Activated T-helper 1 cell treated with anti-CD3 and anti-CD28 coated beads, Interleukin-12 subunit alpha, Interleukin-12 subunit beta, Interleukin-2, Interleukin-4 antibody, amounts not matched to agents 30 ng/mL and 10 ng/mL and 1 ng/mL, durations not matched to agents 14 hours and 24 hours and 36 hours (primary cell): ENCODE data around the gene ASPRV1. TPM values are rescaled to one million over a fixed set of nuclear protein-coding genes. Genes with fewer than 3 reads are reported as not detected.
A peak's percentile ranks its signal among the peaks of the same experiment; 100 is the strongest.

ENCODE experiments used
- DNase-seq: peaks from one replicate; pipeline ENCODE4 v3.0.0; 2021; ENCODE audit warnings: low spot score
- H3K27ac Mint-ChIP-seq: one replicate; pipeline ENCODE4 v1.8.0; 2021; ENCODE audit warnings: mild to moderate bottlenecking, mixed read lengths
- H3K27me3 Mint-ChIP-seq: one replicate; pipeline ENCODE4 v1.8.0; 2022; ENCODE audit warnings: mild to moderate bottlenecking, moderate library complexity, mixed read lengths; ENCODE audit not compliant: insufficient read depth
- H3K36me3 Mint-ChIP-seq: one replicate; pipeline ENCODE4 v1.8.0; 2021; ENCODE audit warnings: low read depth, mixed read lengths
- H3K4me1 Mint-ChIP-seq: one replicate; pipeline ENCODE4 v1.8.0; 2021; ENCODE audit warnings: low read depth, mixed read lengths
- H3K4me3 Mint-ChIP-seq: one replicate; pipeline ENCODE4 v1.8.0; 2021; ENCODE audit warnings: mild to moderate bottlenecking, moderate library complexity, mixed read lengths
- H3K9me3 Mint-ChIP-seq: one replicate; pipeline ENCODE4 v1.8.0; 2021; ENCODE audit warnings: mixed read lengths
- intact Hi-C: fragments of 100-400 bp; cut with micrococcal nuclease; formaldehyde crosslinking; loops from one replicate; pipeline ENCODE4 v1.15.1; 2024
- total RNA-seq: library from RNA; stranded (reverse); gene quantifications from 2 replicates; pipeline ENCODE4 v1.2.3, GENCODE V29; 2022

ASPRV1 gene
- total RNA-seq, 1 donor from 2014 or later, result 0.44 TPM

DNA sequence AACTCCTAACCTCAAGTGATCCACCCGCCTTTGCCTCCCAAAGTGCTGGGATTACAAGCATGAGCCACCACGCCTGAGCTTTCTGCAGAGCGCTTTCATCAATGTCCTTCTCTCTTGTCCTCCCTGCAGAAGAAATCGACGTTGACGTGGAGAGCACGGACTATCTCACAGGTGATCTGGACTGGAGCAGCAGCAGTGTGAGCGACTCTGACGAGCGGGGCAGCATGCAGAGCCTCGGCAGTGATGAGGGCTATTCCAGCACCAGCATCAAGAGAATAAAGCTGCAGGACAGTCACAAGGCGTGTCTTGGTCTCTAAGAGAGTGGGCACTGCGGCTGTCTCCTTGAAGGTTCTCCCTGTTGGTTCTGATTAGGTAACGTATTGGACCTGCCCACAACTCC lies 23.5 kb downstream of the ASPRV1 start:
- H3K36me3 Mint-ChIP-seq, result peaks cover 74% of the 10 kb centered on the region

DNA sequence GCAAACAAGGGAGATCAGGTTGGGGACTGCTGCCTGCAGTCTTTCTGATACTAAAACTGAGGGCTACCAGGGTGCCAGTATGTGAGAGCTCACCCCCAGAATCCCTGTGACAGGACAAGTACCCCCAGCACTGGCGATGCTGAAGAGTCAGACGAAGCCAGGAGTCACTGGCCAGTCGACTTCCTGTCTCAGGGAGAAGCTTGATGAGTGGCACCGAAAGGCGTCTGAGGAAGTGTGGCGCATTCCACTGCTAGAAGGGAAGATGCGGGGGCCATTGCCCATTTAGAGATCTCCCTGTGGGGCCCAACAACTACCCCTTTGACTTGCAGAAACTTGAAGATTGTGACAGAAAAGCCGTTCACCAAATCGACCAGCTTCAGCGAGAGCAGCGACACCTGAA lies 24.5 kb downstream of the ASPRV1 start:
- H3K9me3 Mint-ChIP-seq, result no peaks in the 10 kb centered on the region
- H3K36me3 Mint-ChIP-seq, result peaks cover 68% of the 10 kb centered on the region
- DNase-seq, result no peak
- peaks cover 32% of the 10 kb centered on the region for H3K4me1 Mint-ChIP-seq
- no peak overlapping the region for H3K4me3 Mint-ChIP-seq
- no peaks in the 10 kb centered on the region for H3K27me3 Mint-ChIP-seq
- H3K27ac Mint-ChIP-seq, result no peak overlapping the region
- intact Hi-C loops, result no loop called here

More for the DNA sequence above, 23.5 kb downstream of the ASPRV1 start:
- Mint-ChIP-seq H3K27ac (no peak overlapping the region), H3K4me1 (peaks cover 27% of the 10 kb centered on the region), H3K4me3 (no peak overlapping the region), H3K9me3 (no peaks in the 10 kb centered on the region), H3K27me3 (no peaks in the 10 kb centered on the region)
- intact Hi-C loops, result no loop called here
- DNase-seq, result no peak

DNA sequence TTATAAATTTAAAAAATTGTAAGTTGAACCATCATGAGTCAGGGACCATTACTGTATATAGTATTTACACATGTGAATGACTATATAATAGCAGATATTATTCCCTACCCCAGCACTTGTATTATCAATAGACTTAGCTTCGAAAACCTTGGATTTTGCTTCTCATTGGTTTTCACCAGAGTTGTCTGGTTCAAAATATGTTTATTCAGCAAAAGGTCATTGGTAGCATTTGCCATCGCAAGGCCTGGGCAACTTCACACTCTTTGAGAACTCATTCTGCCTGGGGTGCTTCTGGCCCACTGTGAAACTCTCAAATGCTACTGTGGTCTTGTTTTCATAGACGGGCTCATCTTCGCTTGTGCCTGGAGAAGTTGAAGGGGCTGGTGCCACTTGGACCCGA lies 26.4 kb downstream of the ASPRV1 start:
- H3K36me3 Mint-ChIP-seq, result peaks cover 53% of the 10 kb centered on the region
- intact Hi-C loops, result no loop called here
- H3K9me3 Mint-ChIP-seq, result no peaks in the 10 kb centered on the region
- DNase-seq, result no peak
- H3K27ac Mint-ChIP-seq, result no peak overlapping the region
- peaks cover 41% of the 10 kb centered on the region for H3K4me1 Mint-ChIP-seq
- no peaks in the 10 kb centered on the region for H3K27me3 Mint-ChIP-seq
- H3K4me3 Mint-ChIP-seq, result no peak overlapping the region

DNA sequence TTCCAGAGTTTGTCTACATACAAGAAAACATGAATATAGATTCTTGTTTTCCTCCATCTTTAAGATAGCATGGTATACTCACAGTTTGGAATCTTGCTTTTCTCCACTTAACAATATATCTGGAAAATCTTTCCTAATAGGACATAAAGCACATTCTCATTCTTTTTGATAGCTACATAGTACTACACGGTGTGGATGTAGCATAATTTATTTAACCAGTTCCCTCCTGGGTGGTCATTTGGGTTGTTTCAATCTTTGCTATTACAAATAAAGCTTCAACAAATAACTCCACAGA lies 26.9 kb downstream of the ASPRV1 start:
- Mint-ChIP-seq H3K4me3 (no peak overlapping the region), H3K27me3 (no peaks in the 10 kb centered on the region), H3K36me3 (peaks cover 49% of the 10 kb centered on the region), H3K27ac (peak overlapping the region; percentile 75), H3K4me1 (peaks cover 41% of the 10 kb centered on the region), H3K9me3 (no peaks in the 10 kb centered on the region)
- intact Hi-C loops, result loop anchor here (1.0 to 5.0 kb wide), 3 partner anchors 12 to 133 kb away; no protein-coding TSS in a partner anchor
- no peak for DNase-seq

DNA sequence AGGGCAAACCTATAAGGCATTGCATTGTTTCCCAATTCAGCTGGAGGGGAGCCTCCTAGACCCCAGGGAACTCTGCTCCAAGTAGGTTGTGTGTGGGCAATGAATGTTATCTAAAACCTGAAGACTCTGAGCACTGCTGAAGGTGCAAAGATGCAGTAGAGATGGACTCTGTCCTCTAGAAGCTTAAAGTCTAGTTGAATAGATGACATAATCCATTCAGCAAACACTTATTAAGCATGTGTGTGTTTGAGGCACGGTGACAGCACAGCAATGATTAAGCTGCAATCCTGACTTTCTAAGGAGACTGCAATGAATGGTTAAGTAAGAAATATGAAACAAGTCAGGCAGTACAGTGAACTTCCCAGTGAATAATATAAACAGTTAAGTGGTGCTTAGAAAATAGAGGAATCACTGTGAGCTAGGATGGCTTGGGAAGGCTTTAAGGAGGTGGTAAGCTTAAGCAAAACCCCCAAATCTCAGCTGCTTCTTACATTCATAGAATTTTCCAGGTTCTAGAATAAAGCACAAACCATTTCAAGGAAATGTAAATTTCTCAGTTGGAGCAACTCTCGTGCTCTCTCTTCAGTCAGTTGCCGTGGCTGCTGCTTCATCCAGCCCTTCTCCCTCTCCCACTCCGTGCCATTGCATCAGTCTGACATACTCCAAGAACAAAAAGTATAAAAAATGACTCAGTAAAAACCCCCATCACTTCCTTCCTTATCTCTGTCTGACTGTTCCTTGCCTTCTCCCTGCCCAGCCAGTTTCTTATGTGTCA lies 27.4 kb downstream of the ASPRV1 start:
- intact Hi-C loops, result loop anchor here (1.0 to 5.0 kb wide), 3 partner anchors 12 to 133 kb away; no protein-coding TSS in a partner anchor
- H3K4me1 Mint-ChIP-seq, result peaks cover 41% of the 10 kb centered on the region
- no peak for DNase-seq
- H3K4me3 Mint-ChIP-seq, result peak overlapping the region; percentile 1
- H3K27me3 Mint-ChIP-seq, result no peaks in the 10 kb centered on the region
- H3K27ac Mint-ChIP-seq, result peak overlapping the region; percentile 75
- H3K36me3 Mint-ChIP-seq, result peaks cover 49% of the 10 kb centered on the region
- no peaks in the 10 kb centered on the region for H3K9me3 Mint-ChIP-seq

DNA sequence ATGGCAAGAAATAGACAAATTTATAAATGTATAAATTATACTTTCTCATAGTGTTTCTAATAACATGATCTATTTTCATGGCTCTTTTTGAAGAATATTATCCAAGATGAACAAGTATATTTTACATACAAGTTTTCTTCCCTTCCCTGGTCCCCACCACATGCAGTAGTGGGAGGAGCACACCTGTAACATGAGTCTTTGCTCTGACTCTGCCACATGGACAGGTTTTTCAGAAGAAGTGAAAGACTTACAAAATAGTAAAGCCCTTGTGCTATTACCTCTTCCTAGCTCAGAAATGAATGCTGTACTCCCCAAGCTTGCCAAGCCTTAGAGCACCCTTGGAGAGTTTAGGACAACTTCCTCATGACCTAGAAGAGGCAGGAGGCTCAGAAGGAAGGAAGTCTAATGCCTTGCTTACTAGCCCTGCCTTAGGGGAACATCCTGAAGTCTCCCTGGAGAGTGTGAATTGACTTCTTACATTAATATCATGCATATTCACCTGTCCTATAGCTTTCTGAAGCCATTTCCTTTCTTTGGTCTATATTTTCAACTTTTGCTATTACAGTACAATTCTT lies 28.1 kb downstream of the ASPRV1 start:
- Mint-ChIP-seq H3K4me1 (peaks cover 41% of the 10 kb centered on the region), H3K36me3 (peaks cover 43% of the 10 kb centered on the region), H3K4me3 (peak overlapping the region; percentile 13), H3K9me3 (no peaks in the 10 kb centered on the region), H3K27ac (peak overlapping the region; percentile 41), H3K27me3 (no peaks in the 10 kb centered on the region)
- DNase-seq, result no peak
- intact Hi-C loops, result loop anchor here (5.0 kb wide), 1 partner anchor 134 kb away; no protein-coding TSS in a partner anchor

DNA sequence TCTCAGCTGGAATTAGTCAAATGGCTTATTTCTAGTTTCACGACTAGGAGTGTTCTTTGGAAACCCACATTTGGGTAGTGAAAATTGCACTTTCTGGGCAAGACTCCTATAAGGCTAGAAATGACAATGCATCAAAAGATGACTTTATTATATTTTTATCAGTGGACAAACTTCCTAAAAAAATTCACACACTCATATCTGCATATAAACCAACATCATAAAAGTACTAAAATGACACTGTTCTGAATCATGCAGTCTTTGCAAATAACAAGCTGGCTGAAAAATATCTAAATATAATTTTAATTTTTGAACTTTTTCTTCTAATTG lies 28.9 kb downstream of the ASPRV1 start:
- no peak for DNase-seq
- H3K27me3 Mint-ChIP-seq, result no peaks in the 10 kb centered on the region
- peaks cover 39% of the 10 kb centered on the region for H3K36me3 Mint-ChIP-seq
- H3K27ac Mint-ChIP-seq, result peak overlapping the region; percentile 54
- H3K4me1 Mint-ChIP-seq, result peaks cover 45% of the 10 kb centered on the region
- H3K9me3 Mint-ChIP-seq, result no peaks in the 10 kb centered on the region
- intact Hi-C loops, result loop anchor here (5.0 kb wide), 1 partner anchor 135 kb away; no protein-coding TSS in a partner anchor
- no peak overlapping the region for H3K4me3 Mint-ChIP-seq

DNA sequence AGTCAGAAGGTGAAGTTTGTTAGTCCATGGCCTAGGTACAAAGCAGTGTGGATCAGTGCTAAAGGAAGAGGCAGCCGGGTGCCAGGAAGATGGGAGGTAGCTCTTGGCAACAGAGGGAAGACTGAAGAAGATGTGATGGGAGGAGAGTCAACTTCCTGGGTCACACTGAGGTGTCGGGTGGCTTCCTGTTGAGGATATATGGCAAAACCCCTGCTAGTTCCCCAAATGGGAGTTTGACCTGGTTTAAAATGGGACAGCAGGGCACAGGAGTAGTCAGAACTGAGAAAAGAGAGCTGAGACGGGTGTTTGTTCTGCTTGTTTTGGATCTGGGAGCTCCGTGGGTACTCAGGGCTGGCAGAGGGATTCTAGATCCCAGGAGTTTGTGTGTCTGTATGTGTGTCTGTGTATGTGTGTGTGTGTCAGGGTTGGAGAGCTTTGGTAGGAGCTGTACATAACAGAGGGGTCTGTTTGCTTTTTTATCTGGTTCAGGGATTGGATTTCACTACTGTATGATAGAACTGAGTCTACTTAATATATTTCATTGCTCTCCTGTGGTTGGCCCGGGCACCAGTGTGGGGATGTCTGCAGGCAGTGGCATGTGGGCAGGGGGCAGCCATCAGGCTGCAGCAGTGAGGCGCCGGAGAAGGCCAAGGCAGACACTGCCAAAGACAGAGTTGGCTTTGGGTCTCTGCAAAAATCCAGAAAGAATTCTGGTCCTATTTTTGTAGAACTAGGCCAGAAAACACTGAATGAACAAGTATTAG lies 29.4 kb downstream of the ASPRV1 start:
- Mint-ChIP-seq H3K27ac (peak overlapping the region; percentile 54), H3K4me3 (no peak overlapping the region), H3K4me1 (peaks cover 49% of the 10 kb centered on the region), H3K27me3 (no peaks in the 10 kb centered on the region), H3K9me3 (no peaks in the 10 kb centered on the region), H3K36me3 (peaks cover 39% of the 10 kb centered on the region)
- no peak for DNase-seq
- intact Hi-C loops, result loop anchor here (5.0 kb wide), 1 partner anchor 135 kb away; no protein-coding TSS in a partner anchor

DNA sequence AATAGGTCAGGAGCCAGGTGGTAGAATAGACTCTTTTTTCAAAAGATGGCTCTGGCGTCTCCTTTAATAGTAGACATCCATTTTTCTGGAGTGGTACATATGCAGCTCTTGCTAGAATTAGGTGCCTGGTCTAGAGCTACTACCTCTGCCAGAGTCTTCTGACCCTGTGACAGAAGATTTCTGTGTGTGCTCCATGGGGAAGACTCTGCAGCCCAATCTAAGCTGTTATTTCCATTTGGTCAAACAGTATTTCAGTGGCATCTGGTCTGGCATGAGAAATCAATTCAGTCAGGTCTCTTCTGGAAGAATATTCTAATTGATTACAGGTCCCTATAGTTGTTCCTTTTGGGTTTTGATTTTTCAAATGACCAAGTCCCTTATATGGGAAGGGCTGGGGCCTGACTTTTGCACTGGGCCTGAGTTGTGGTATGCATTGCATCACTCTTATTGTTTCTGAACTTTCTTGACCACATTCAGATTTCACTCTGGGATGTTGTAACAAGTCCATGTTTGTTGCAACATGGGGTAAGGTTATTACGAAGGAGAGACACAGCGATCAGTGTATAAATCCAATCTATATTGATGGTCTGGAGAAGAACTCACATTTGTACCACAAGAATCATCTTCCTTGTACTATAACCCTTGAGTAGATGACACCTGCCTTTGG lies 34.4 kb downstream of the ASPRV1 start:
- intact Hi-C loops, result no loop called here
- Mint-ChIP-seq H3K27me3 (no peaks in the 10 kb centered on the region), H3K9me3 (no peaks in the 10 kb centered on the region), H3K36me3 (peaks cover 38% of the 10 kb centered on the region), H3K27ac (no peak overlapping the region), H3K4me3 (no peak overlapping the region), H3K4me1 (peaks cover 40% of the 10 kb centered on the region)
- DNase-seq, result no peak

DNA sequence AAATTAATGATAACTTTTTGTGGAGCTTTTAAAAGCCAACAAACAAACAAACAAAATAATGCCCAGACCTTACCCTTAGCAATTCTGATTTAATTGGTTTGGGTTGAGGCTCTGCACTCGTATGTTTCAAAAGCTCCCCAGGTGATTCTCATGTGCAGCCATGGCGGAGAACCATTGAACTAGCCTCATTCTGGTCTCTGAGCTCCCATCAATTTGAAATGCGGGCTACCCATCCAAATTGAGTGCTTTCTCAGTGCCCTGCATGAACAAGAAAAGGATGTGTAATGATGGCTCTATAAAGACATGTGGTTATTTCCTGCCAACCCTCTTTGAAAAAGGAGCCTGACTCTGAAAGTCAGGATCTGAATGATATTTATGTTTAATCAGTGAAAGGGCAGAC lies 38.3 kb downstream of the ASPRV1 start:
- Mint-ChIP-seq H3K4me3 (no peak overlapping the region), H3K27me3 (no peaks in the 10 kb centered on the region)
- DNase-seq, result no peak

DNA sequence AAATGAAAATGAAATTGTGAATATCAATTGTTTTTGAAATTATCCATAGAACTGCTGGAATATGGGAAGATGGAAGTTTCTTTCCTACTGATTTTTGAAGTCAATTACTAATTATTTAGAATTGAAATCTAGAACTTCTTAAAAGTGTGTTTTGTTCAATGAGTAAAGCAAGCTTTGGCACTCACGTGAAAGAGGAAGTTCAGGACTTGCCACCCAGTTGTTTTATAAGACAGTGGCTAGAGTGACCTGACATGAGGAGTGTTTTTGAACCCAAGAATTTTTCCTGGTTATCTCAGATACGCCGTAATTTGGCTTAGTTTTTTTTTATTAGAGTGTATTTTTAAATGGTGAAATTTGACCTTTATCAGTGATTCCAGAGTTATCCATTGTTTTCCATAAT lies 43.0 kb downstream of the ASPRV1 start:
- Mint-ChIP-seq H3K9me3 (no peaks in the 10 kb centered on the region), H3K4me1 (peaks cover 41% of the 10 kb centered on the region), H3K36me3 (peaks cover 43% of the 10 kb centered on the region), H3K27me3 (no peaks in the 10 kb centered on the region), H3K4me3 (no peak overlapping the region), H3K27ac (no peak overlapping the region)
- intact Hi-C loops, result no loop called here
- DNase-seq, result no peak

More for the DNA sequence above, 38.3 kb downstream of the ASPRV1 start:
- Mint-ChIP-seq H3K36me3 (peaks cover 49% of the 10 kb centered on the region), H3K27ac (no peak overlapping the region), H3K9me3 (no peaks in the 10 kb centered on the region), H3K4me1 (peaks cover 38% of the 10 kb centered on the region)
- intact Hi-C loops, result no loop called here

DNA sequence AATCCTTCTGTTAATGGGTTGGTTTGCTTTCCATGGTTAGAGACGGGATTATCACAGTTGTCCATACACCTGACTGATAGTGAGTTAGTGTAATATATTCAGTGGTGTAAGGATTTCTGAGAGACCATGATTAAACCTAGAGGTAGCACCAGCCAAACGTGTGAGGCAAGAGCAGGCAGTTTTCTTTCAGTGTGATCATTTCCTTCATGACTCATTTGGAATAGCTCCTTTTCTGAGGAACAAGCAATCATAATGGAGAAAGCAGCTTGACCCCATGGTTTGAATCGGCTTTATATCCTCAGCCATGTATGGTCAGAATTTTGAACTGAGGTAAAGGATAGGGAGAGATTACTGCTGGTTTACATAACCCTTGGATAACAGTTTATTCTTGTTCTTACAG lies 43.6 kb downstream of the ASPRV1 start:
- peak overlapping the region; percentile 17 for H3K4me3 Mint-ChIP-seq
- no peaks in the 10 kb centered on the region for H3K9me3 Mint-ChIP-seq
- no peak for DNase-seq
- peaks cover 41% of the 10 kb centered on the region for H3K4me1 Mint-ChIP-seq
- H3K36me3 Mint-ChIP-seq, result peaks cover 41% of the 10 kb centered on the region
- no peaks in the 10 kb centered on the region for H3K27me3 Mint-ChIP-seq
- intact Hi-C loops, result no loop called here
- no peak overlapping the region for H3K27ac Mint-ChIP-seq
